ENCODE data around the gene EFEMP2. TPM values are rescaled to one million over a fixed set of nuclear protein-coding genes. Genes with fewer than 3 reads are reported as not detected.
A peak's percentile ranks its signal among the peaks of the same experiment; 100 is the strongest.

EFEMP2 gene
- total RNA-seq, 1 experiment from 2014 or later: 26.2 TPM

DNA sequence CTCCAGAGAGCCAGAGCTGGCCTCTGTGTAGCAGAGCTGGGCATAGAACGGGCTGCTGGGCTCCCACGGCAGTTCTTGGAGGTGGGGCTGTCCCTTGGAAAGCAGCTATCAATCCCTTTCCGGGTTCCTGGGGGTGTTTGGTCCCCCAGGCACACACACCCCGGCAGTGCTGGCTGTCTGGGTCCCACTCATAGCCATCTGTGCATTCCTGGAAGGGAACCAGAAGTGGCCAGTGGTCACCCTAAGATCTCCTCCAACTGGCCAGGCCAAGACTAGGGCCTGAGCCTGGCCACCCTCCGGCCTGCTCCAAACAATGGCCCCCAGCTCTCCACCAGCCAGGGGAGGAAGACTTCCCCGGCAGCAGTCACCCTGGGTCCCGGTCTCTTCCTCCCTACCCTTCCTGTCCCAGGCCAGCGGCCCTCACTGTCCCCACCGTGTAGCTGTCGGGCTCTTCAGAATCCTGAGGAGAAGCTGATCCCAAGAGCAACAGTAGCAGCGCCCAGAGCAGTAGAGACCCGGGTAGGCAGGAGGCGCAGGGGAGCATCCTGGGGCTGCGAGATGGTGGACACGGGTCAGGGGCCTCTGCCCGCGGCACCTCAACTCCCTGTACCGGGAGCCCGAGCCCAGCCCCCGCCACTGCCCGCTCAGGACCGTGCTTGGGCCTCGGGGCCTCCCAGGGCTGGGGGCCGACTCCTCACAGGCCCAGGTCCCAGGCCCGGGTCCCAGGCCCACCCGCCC, 620 bp downstream of the EFEMP2 start:
- TF ChIP-seq, protein P1, sequence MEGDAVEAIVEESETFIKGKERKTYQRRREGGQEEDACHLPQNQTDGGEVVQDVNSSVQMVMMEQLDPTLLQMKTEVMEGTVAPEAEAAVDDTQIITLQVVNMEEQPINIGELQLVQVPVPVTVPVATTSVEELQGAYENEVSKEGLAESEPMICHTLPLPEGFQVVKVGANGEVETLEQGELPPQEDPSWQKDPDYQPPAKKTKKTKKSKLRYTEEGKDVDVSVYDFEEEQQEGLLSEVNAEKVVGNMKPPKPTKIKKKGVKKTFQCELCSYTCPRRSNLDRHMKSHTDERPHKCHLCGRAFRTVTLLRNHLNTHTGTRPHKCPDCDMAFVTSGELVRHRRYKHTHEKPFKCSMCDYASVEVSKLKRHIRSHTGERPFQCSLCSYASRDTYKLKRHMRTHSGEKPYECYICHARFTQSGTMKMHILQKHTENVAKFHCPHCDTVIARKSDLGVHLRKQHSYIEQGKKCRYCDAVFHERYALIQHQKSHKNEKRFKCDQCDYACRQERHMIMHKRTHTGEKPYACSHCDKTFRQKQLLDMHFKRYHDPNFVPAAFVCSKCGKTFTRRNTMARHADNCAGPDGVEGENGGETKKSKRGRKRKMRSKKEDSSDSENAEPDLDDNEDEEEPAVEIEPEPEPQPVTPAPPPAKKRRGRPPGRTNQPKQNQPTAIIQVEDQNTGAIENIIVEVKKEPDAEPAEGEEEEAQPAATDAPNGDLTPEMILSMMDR (conservative IDR thresholded peaks at IDR 0.05): 0 out of 3 replicates have a peak, but pooled peaks have one; percentile 18
- no peak overlapping the region for H3K23ac ChIP-seq (ENCODE audit: insufficient read length, low read depth, low read length)
- peaks cover 13% of the 10 kb centered on the region for H3K27me3 Mint-ChIP-seq (ENCODE audit: low read depth)
- H4K91ac ChIP-seq (ENCODE audit: insufficient read length, low read depth, low read length): no peak overlapping the region
- no peak overlapping the region for H2BK20ac ChIP-seq (ENCODE audit: low read depth, low read length, poor library complexity, severe bottlenecking)
- peak overlapping the region; percentile 64 to 68 for H3K4me3 Mint-ChIP-seq
- H2BK15ac ChIP-seq (ENCODE audit: low read depth, low read length): no peak overlapping the region
- no peak overlapping the region for H3T11ph ChIP-seq (ENCODE audit: low read length)
- no peaks in the 10 kb centered on the region for H3K79me2 ChIP-seq (ENCODE audit: insufficient read depth, low read length)
- no peak overlapping the region for H4K8ac ChIP-seq (replicated peaks; ENCODE audit: insufficient read length, low read depth, low read length)
- H3K14ac ChIP-seq (ENCODE audit: insufficient read depth, low read length): no peak overlapping the region
- H3K9me3 ChIP-seq (ENCODE audit: control insufficient read depth, low read depth, low read length): no peaks in the 10 kb centered on the region
- H3K4me1 ChIP-seq (ENCODE audit: insufficient read depth, low read length): no peaks in the 10 kb centered on the region
- H2BK5ac ChIP-seq (ENCODE audit: insufficient read length, low read length): no peak overlapping the region
- no peak overlapping the region for H3K27ac ChIP-seq (ENCODE audit: insufficient read length, low read depth, low read length)
- peaks cover 3% of the 10 kb centered on the region; the same call in 1 of the 2 replicates for H3K27me3 ChIP-seq (ENCODE audit: insufficient read depth, low read length)
- peaks cover 15 to 17% of the 10 kb centered on the region in 2 experiments for H3K4me1 Mint-ChIP-seq
- H3K36me3 Mint-ChIP-seq (ENCODE audit: insufficient read depth in 1 of 3, low read depth in 3 of 3): peaks cover 0 to 3% (median 0%) of the 10 kb centered on the region in 3 experiments; a peak in 2 of 7 replicates
- no peak overlapping the region for H4K5ac ChIP-seq (ENCODE audit: insufficient read length, low read depth, low read length)
- H2BK12ac ChIP-seq (ENCODE audit: insufficient read length, low read depth, low read length): no peak overlapping the region
- H2AFZ ChIP-seq (ENCODE audit: low read length): no peak overlapping the region
- H3K27ac Mint-ChIP-seq: no peak overlapping the region; a peak in 1 of 7 replicates
- H2BK120ac ChIP-seq (ENCODE audit: low read depth, low read length, poor library complexity, severe bottlenecking): no peak overlapping the region
- WGBS (ENCODE audit: extremely low coverage, insufficient read length, low lambda C conversion rate): no CpG with 5 or more reads among the region's 26 CpGs
- H3K18ac ChIP-seq (ENCODE audit: insufficient read length, low read depth, low read length): no peak overlapping the region
- H3K79me1 ChIP-seq (ENCODE audit: insufficient read depth, low read depth, low read length, poor library complexity, severe bottlenecking): no peaks in the 10 kb centered on the region
- no peaks in the 10 kb centered on the region; a peak in 1 of 5 replicates for H3K9me3 Mint-ChIP-seq
- no peak overlapping the region for H3K9ac ChIP-seq (ENCODE audit: extremely low read depth, insufficient read length, low read length)
- H3K23me2 ChIP-seq (ENCODE audit: insufficient read length, low read depth, low read length, poor library complexity, severe bottlenecking): peaks cover 8% of the 10 kb centered on the region
- no peak overlapping the region for H3K56ac ChIP-seq (ENCODE audit: insufficient read length, low read depth, low read length)
- H3K4ac ChIP-seq (ENCODE audit: low read depth, low read length): no peak overlapping the region
- no peak overlapping the region for H2AK5ac ChIP-seq (ENCODE audit: insufficient read length, low read length)
- H4K20me1 ChIP-seq (ENCODE audit: control insufficient read depth, insufficient read depth, insufficient read length): no peaks in the 10 kb centered on the region
- peak; percentile 67 for DNase-seq
- H3K4me2 ChIP-seq (ENCODE audit: insufficient read depth, insufficient read length, low read length): peak overlapping the region; percentile 91

All from H9 (cell line).